Measurements from ENCODE around the gene RAB4A. TPM values are rescaled to one million over a fixed set of nuclear protein-coding genes. Genes with fewer than 3 reads are reported as not detected.

Gene RAB4A
- total RNA-seq, 1 donor from 2014 or later = 58.6 TPM

- H3K36me3 Mint-ChIP-seq (ENCODE audit: low read depth) = peaks cover 5% of the 10 kb centered on the region
- H3K27me3 Mint-ChIP-seq (ENCODE audit: low read depth) = peaks cover 15% of the 10 kb centered on the region
- H3K4me3 Mint-ChIP-seq (ENCODE audit: unreplicated experiment) = no peak overlapping the region
- no peak for DNase-seq (ENCODE audit: low spot score)
- TF ChIP-seq, protein P1, sequence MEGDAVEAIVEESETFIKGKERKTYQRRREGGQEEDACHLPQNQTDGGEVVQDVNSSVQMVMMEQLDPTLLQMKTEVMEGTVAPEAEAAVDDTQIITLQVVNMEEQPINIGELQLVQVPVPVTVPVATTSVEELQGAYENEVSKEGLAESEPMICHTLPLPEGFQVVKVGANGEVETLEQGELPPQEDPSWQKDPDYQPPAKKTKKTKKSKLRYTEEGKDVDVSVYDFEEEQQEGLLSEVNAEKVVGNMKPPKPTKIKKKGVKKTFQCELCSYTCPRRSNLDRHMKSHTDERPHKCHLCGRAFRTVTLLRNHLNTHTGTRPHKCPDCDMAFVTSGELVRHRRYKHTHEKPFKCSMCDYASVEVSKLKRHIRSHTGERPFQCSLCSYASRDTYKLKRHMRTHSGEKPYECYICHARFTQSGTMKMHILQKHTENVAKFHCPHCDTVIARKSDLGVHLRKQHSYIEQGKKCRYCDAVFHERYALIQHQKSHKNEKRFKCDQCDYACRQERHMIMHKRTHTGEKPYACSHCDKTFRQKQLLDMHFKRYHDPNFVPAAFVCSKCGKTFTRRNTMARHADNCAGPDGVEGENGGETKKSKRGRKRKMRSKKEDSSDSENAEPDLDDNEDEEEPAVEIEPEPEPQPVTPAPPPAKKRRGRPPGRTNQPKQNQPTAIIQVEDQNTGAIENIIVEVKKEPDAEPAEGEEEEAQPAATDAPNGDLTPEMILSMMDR (IDR thresholded peaks at IDR 0.05) = no peak
- H3K4me1 Mint-ChIP-seq (ENCODE audit: low read depth) = peaks cover 2% of the 10 kb centered on the region
- no peak overlapping the region for H3K27ac Mint-ChIP-seq (ENCODE audit: unreplicated experiment)
- peaks cover 18% of the 10 kb centered on the region for H3K9me3 Mint-ChIP-seq (ENCODE audit: low read depth)
Observed at GRCh38 chr1:229238231-229238630, 32.7 kb upstream of the RAB4A start.

DNA sequence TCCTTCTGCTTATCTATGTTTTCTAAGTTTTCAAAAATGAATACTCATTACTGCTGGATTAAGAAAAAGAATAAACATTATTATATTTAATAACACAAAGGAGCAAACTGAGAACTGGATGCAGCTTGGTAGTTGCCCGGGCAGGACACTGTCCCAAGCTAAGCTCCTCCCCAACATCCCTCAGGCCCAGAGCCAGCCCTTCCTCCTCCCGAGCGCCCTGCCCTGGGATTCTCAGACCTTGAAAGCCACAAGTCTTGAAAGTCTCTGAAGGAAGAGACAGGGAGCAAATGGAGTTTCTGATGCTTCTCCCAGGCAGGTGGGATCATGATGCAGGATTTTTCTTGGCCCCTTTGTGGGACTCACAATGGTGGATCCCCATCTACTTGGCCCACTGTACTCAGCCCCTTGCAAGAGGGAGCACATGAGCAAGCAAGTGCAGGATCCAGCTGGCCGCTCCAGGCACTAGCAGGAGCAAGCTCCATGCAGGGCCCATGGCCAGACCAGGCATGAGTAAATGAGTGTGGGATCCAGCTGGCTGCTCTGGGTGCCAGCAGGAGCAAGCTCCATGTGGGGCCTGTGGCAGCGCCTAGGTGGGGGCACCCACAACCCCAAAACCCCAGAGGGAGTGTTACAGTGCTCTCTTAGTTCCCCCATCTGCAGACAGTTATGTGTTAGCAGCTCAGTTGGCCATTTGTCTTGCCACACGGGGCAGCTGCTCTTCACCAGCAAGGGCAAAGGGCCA lies 32.1 kb upstream of the RAB4A start:
- peaks cover 9% of the 10 kb centered on the region for H3K36me3 Mint-ChIP-seq (ENCODE audit: low read depth)
- DNase-seq (ENCODE audit: low spot score) = no peak

DNA sequence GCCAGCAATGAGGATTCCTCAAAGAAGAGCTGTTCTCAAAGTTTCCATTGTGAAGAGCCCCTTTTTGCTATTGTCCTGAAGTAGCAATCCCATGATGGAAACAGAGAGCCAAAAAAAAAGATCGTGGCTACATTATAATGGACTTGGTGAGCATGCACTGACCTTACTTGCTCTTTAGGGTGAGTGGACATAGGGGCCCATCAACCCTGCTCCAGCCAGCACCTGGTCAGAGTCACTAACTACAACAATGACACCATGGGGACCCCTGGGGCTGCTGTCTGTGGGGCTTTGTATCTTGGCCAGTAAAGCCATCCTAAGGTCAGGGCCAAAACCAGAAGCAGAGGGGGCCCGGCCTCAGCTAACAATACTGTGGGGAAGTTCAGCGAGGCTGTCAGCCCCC lies 30.4 kb upstream of the RAB4A start:
- TF ChIP-seq, protein P1 (IDR thresholded peaks at IDR 0.05) = no peak
- Mint-ChIP-seq H3K4me1 (ENCODE audit: low read depth) (peaks cover 2% of the 10 kb centered on the region), H3K27ac (ENCODE audit: unreplicated experiment) (no peak overlapping the region), H3K36me3 (ENCODE audit: low read depth) (peaks cover 14% of the 10 kb centered on the region), H3K9me3 (ENCODE audit: low read depth) (peaks cover 34% of the 10 kb centered on the region), H3K27me3 (ENCODE audit: low read depth) (no peaks in the 10 kb centered on the region), H3K4me3 (ENCODE audit: unreplicated experiment) (no peak overlapping the region)
- DNase-seq (ENCODE audit: low spot score) = no peak

More for the DNA sequence above, 32.1 kb upstream of the RAB4A start:
- H3K27me3 Mint-ChIP-seq (ENCODE audit: low read depth) = peaks cover 12% of the 10 kb centered on the region
- H3K4me1 Mint-ChIP-seq (ENCODE audit: low read depth) = peaks cover 2% of the 10 kb centered on the region
- TF ChIP-seq, protein P1 (IDR thresholded peaks at IDR 0.05) = no peak
- H3K9me3 Mint-ChIP-seq (ENCODE audit: low read depth) = peaks cover 24% of the 10 kb centered on the region
- H3K4me3 Mint-ChIP-seq (ENCODE audit: unreplicated experiment) = no peak overlapping the region
- no peak overlapping the region for H3K27ac Mint-ChIP-seq (ENCODE audit: unreplicated experiment)

DNA sequence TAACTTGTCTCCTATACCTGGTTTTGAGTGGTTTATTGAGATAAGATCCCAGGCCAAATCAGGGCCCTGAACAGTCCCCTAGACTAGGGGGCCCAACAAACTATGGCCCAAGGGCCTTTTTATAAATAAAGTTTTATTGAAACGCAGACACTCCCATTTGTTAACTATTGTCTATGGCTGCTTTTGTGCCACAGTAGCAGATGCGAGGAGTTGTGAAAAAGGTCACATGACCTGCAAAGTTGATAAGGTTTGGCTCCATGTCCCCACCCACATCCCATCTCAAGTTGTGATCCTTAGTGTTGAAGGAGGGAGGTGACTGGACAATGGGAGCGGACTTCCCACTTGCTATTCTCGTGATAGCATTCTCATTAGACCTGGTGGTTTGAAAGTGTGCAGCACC lies 29.5 kb upstream of the RAB4A start:
- no peak overlapping the region for H3K4me3 Mint-ChIP-seq (ENCODE audit: unreplicated experiment)
- peaks cover 34% of the 10 kb centered on the region for H3K9me3 Mint-ChIP-seq (ENCODE audit: low read depth)
- no peak overlapping the region for H3K27ac Mint-ChIP-seq (ENCODE audit: unreplicated experiment)
- H3K27me3 Mint-ChIP-seq (ENCODE audit: low read depth) = no peaks in the 10 kb centered on the region
- peaks cover 2% of the 10 kb centered on the region for H3K4me1 Mint-ChIP-seq (ENCODE audit: low read depth)
- TF ChIP-seq, protein P1 (IDR thresholded peaks at IDR 0.05) = no peak
- DNase-seq (ENCODE audit: low spot score) = no peak
- H3K36me3 Mint-ChIP-seq (ENCODE audit: low read depth) = peaks cover 14% of the 10 kb centered on the region

DNA sequence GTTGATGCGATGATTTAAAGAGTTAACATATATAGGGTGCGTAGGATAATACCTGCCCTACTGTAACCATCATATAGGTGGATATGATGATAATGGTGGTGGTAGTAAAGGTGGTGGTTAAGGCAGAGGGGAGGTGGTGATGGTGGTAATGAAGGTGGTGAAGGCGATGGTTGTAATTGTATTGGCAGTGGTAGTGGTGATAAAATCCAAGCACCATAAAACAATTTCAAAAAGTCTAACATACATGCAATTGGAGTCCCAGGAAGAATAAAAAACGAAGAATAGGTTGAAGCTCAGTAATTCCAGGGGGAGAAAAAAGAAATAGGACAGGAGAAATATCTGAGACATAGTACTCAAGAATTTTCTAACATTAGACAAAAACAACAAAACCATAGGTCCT lies 27.3 kb upstream of the RAB4A start:
- Mint-ChIP-seq H3K4me3 (ENCODE audit: unreplicated experiment) (no peak overlapping the region), H3K36me3 (ENCODE audit: low read depth) (peaks cover 14% of the 10 kb centered on the region), H3K9me3 (ENCODE audit: low read depth) (peaks cover 34% of the 10 kb centered on the region), H3K27ac (ENCODE audit: unreplicated experiment) (no peak overlapping the region), H3K4me1 (ENCODE audit: low read depth) (peaks cover 2% of the 10 kb centered on the region), H3K27me3 (ENCODE audit: low read depth) (peaks cover under 1% of the 10 kb centered on the region)
- TF ChIP-seq, protein P1 (IDR thresholded peaks at IDR 0.05) = no peak
- no peak for DNase-seq (ENCODE audit: low spot score)
